Ovary (tissue), 9 donors: ENCODE data around the gene CEMIP. TPM values are rescaled to one million over a fixed set of nuclear protein-coding genes. Genes with fewer than 3 reads are reported as not detected.

Source experiments
- DNase-seq, 5 donors: peaks; one replicate each; pipeline ENCODE4 v3.0.0-alpha.2; 2019 to 2020
- H3K27ac ChIP-seq, 2 donors: fragments of 200-600 bp; one replicate each; pipeline versions ENCODE4 v1.5.1 to v1.8.0; 2019 to 2022
- H3K27me3 ChIP-seq: fragments of 200-600 bp; one replicate; pipeline ENCODE4 v1.8.0; 2022
- H3K36me3 ChIP-seq: fragments of 200-600 bp; sonication (generic); one replicate; pipeline ENCODE4 v1.5.1; 2019
- H3K4me1 ChIP-seq: one replicate; pipeline ENCODE4 v1.8.1; 2013; ENCODE audit warnings: mild to moderate bottlenecking, moderate library complexity; ENCODE audit not compliant: insufficient read depth
- H3K4me3 ChIP-seq: fragments of 200-600 bp; sonication (generic); one replicate; pipeline ENCODE4 v1.5.1; 2017
- H3K9me3 ChIP-seq, 2 donors: fragments of 200-600 bp in 1 of 2; sonication (generic) in 1 of 2; one replicate each; pipeline versions ENCODE4 v1.5.1 to v1.8.1; 2013 to 2019; ENCODE audit warnings: mild to moderate bottlenecking in 1 of 2, moderate library complexity in 1 of 2
- CTCF ChIP-seq, 3 donors: fragments of 450-650 bp in 2 of 3; fragments of 200-600 bp in 1 of 3; IDR thresholded peaks; one replicate each; pipeline versions ENCODE4 v1.5.1 to v1.8.0; 2016 to 2022; ENCODE audit warnings: antibody characterized with exemption in 3 of 3, mild to moderate bottlenecking in 1 of 3
- EP300 ChIP-seq: sonication (generic); formaldehyde crosslinking; IDR thresholded peaks from one replicate; pipeline ENCODE4 v1.6.1; 2017; ENCODE audit warnings: antibody characterized with exemption
- POLR2A ChIP-seq: fragments of 450-650 bp; IDR thresholded peaks from one replicate; pipeline ENCODE4 v1.6.1; 2017; ENCODE audit warnings: antibody characterized with exemption, mild to moderate bottlenecking, moderate library complexity
- WGBS, 3 donors: extraction: QIAGEN DNeasy Blood & Tissue Kit in 1 of 3; methylation state at CpG; one replicate each; pipeline versions ENCODE4 v1.1.5 to v1.1.7; 2013 to 2017; 5-methylcytosine and 5-hydroxymethylcytosine counted together
- intact Hi-C, 4 donors: fragments of 100-400 bp; cut with DNase I; formaldehyde crosslinking; loops; one replicate each; pipeline versions ENCODE4 v1.11.0 to v1.15.1; 2022 to 2023
- polyA plus RNA-seq, 2 donors: library from polyadenylated mRNA; stranded (reverse); fragments of 200-250 nt in 1 of 2; fragments of 350-450 nt in 1 of 2; fragmentation: Illumina TruSeq in 1 of 2; extraction: RNeasy Lipid Tissue Mini Kit (QIAGEN cat#74804) in 1 of 2; gene quantifications; one replicate each; pipeline ENCODE4 v1.2.3, GENCODE V29; 2013 to 2014
- total RNA-seq, 7 donors: library from RNA; depleted of rRNA in 2 of 7; stranded (reverse); fragments of >200 nt in 2 of 7; fragmentation: NEBNext Ultra II Directional in 3 of 7; extraction: Animal tissue kit (Norgen Biotek cat#: 25700) in 3 of 7; gene quantifications; one replicate each; pipeline versions ENCODE4 v1.1.0 to v1.2.4, GENCODE V29; 2016 to 2023
- donor health status: DM: no; HTN: no; CAD: no; lungs with moderate emphysema.
- donor health status: DM: no; HTN: no; CAD: no.
- donor health status: Bipolar disorder and iron deficiency.
- donor health status: DM: yes; HTN: yes; CAD: no.
- donor health status: DM: no; HTN: no; CAD: no.
- donor health status: DM: yes; HTN: yes; CAD: no.

The CEMIP gene
- total and polyA plus RNA-seq, 9 donors, result 2.2 to 12.3 (median 4.7) TPM

- Histone ChIP-seq H3K27ac (no peak overlapping the region), H3K9me3 (no peaks in the 10 kb centered on the region), H3K27me3 (no peaks in the 10 kb centered on the region), H3K36me3 (no peaks in the 10 kb centered on the region), H3K4me1 (no peaks in the 10 kb centered on the region), H3K4me3 (no peak overlapping the region)
- intact Hi-C loops, result loop anchor here in 2 of 4 donors (10.0 kb wide), 3 partner anchors 175 to 335 kb away; no protein-coding TSS in a partner anchor
- WGBS, 3 donors, result 84 to 91% (median 84%) methylated on average over 4 of the region's 4 CpGs
- no peak for TF ChIP-seq POLR2A
- TF ChIP-seq CTCF (IDR thresholded peaks at IDR 0.05), result no peak
- TF ChIP-seq EP300, result no peak
- DNase-seq, result no peak
These were observed 10.6 kb downstream of the CEMIP start for GRCh38 chr15:80789796-80790195.

GRCh38 chr15:80790236-80790635 is 11.1 kb downstream of the CEMIP start:
- 92 to 95% (median 94%) methylated on average over 5 of the region's 5 CpGs for WGBS, 3 donors
- Histone ChIP-seq H3K27ac (no peak overlapping the region), H3K4me3 (no peak overlapping the region), H3K4me1 (no peaks in the 10 kb centered on the region), H3K9me3 (no peaks in the 10 kb centered on the region), H3K36me3 (no peaks in the 10 kb centered on the region), H3K27me3 (no peaks in the 10 kb centered on the region)
- intact Hi-C loops, result no loop called here
- no peak for DNase-seq
- no peak for TF ChIP-seq EP300
- no peak for TF ChIP-seq POLR2A
- TF ChIP-seq CTCF (IDR thresholded peaks at IDR 0.05), result no peak

GRCh38 chr15:80791004-80791403 is 11.8 kb downstream of the CEMIP start:
- Histone ChIP-seq H3K4me3 (no peak overlapping the region), H3K4me1 (no peaks in the 10 kb centered on the region), H3K27ac (no peak overlapping the region), H3K27me3 (no peaks in the 10 kb centered on the region), H3K36me3 (no peaks in the 10 kb centered on the region), H3K9me3 (no peaks in the 10 kb centered on the region)
- intact Hi-C loops, result no loop called here
- TF ChIP-seq EP300 (no peak), CTCF (IDR thresholded peaks at IDR 0.05) (no peak), POLR2A (no peak)
- 89 to 100% (median 96%) methylated on average over 1 of the region's 1 CpG for WGBS, 3 donors
- DNase-seq, result no peak

GRCh38 chr15:80796407-80796806 is 17.2 kb downstream of the CEMIP start:
- no peak for DNase-seq
- Histone ChIP-seq H3K36me3 (no peaks in the 10 kb centered on the region), H3K4me1 (no peaks in the 10 kb centered on the region), H3K9me3 (no peaks in the 10 kb centered on the region), H3K4me3 (no peak overlapping the region), H3K27me3 (no peaks in the 10 kb centered on the region), H3K27ac (no peak overlapping the region)
- intact Hi-C loops, result no loop called here
- 68 to 87% (median 86%) methylated on average over 5 of the region's 5 CpGs for whole genome bisulfite sequencing, 3 donors
- no peak for TF ChIP-seq CTCF (IDR thresholded peaks at IDR 0.05)
- TF ChIP-seq POLR2A, result no peak
- TF ChIP-seq EP300, result no peak

GRCh38 chr15:80798911-80799310 is 19.7 kb downstream of the CEMIP start:
- no peaks in the 10 kb centered on the region for H3K4me1 ChIP-seq
- no peaks in the 10 kb centered on the region for H3K9me3 ChIP-seq
- 84 to 92% (median 88%) methylated on average over 3 of the region's 3 CpGs for WGBS, 3 donors
- no peak overlapping the region for H3K27ac ChIP-seq
- no peaks in the 10 kb centered on the region for H3K27me3 ChIP-seq
- intact Hi-C loops, result no loop called here
- no peak overlapping the region for H3K4me3 ChIP-seq
- H3K36me3 ChIP-seq, result no peaks in the 10 kb centered on the region
- DNase-seq, result no peak
- no peak for TF ChIP-seq POLR2A
- TF ChIP-seq CTCF (IDR thresholded peaks at IDR 0.05), result no peak
- no peak for TF ChIP-seq EP300
